HG03108 (cell line): ENCODE data around the gene CGB7.
"Not testable (repeated sequence)": the region's sequence is repeated elsewhere in the genome, so short reads cannot be mapped to it uniquely, and the experiment has no call there.

Experiments used
- ATAC-seq: cut with Tn5 transposase; IDR thresholded peaks from one replicate; pipeline ENCODE4 v1.9.1; 2021; ENCODE audit warnings: moderate library complexity; ENCODE audit not compliant: unreplicated experiment

The CGB7 gene

DNA sequence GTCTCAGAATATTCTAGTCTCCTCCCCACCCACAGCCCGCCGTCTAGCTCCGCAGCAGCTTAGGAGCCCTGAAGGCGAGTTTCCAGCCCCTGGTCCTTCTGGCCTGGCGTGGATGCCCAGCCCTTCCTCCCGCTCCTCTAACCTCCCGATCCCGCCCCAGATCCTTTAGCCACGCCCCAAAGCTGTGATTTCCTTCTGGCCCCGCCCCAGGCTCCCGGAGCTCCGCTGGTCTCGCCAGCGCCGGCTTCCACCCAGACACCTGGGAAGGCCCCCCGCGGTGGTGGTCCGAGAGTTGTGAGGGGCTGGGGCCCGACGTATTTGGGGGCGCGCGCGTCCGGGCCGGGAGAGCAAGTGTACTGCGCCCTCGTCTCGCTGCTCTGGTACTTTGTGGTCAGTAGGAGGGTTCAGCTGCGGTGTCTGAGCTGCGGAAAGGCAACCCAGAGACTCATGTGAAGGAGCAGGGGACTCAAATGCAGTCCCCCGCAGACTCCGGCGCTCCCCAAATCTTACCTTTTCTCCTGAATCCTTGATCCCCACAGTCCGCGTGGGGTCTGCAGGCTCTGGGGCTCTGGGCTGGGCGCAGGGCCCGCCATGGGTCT is at the start of gene CGB7:
TSS of gene CGB7 (minus strand) at position 114 of the 599 bp plus-strand sequence. CDS start 2,374 bp downstream, outside the sequence.
- no peak for ATAC-seq

- no peak for ATAC-seq
Measured at GRCh38 chr19:49106648-49107135, 49.1 kb upstream of the CGB7 start.

- no peak for ATAC-seq
Measured at GRCh38 chr19:49104229-49104864, 46.8 kb upstream of the CGB7 start.

GRCh38 chr19:49103331-49104085 is 46.0 kb upstream of the CGB7 start:
- no peak for ATAC-seq

- no peak for ATAC-seq
Measured at GRCh38 chr19:49102303-49102702, 44.8 kb upstream of the CGB7 start.

DNA sequence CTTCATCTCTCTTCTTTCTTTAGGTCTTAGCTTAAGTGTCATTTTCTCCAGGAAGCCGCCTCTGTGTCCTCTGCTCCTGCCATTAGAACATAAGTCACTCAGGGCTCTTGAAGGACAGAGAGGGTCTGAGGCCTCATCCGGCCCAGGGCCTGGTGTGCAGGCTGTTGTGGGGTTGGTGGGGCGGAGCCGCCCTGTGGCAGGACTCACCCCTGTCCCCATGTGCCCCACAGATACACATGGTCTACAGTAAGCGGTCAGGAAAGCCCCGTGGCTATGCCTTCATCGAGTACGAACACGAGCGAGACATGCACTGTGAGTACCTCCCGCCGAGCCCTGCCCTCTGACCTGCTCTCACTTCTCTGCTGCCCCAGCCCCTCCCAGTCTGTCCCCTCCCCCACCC is 43.6 kb upstream of the CGB7 start:
- ATAC-seq: no peak

GRCh38 chr19:49098795-49099194 is 41.2 kb upstream of the CGB7 start:
- no peak for ATAC-seq

DNA sequence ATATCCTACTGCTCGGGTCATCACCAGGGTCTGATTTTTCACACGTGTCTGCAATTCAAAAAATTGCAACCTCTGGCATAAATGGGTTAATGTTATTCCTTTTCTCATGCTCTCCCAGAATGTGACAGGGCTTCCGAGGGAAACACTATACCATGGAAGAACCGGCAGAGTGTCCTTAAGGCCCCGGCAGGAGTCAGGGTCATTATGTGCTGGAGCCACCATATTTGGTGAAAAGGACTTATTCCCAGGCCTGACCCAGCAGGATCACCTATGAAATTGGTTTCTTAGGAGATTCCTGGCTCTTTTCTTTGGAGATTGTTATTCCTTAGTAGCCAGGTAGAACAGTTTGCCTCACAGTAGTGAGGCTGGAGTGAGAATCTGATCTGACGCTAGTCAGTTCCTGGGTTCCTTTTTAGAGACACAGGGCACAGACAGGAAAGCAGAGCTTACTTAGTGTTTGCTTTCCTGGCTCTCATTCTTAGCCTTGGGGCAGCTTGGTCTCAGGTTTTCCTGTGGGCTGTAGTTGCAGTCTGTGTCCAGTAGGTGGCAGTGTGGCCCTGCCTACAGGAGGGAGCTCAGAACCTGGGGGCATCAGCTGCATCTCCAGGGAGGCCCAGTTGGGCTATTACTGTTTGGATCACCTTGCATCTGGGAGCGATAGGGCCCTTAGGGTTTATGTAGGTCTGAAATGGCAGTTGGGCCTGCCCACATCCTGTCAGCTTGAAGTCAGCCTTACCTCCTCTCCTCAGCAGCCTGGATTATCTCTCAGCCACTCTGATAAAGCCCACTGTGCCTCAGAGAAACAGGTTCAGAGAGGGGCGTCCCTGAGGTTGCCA is 40.1 kb upstream of the CGB7 start:
- ATAC-seq: no peak

DNA sequence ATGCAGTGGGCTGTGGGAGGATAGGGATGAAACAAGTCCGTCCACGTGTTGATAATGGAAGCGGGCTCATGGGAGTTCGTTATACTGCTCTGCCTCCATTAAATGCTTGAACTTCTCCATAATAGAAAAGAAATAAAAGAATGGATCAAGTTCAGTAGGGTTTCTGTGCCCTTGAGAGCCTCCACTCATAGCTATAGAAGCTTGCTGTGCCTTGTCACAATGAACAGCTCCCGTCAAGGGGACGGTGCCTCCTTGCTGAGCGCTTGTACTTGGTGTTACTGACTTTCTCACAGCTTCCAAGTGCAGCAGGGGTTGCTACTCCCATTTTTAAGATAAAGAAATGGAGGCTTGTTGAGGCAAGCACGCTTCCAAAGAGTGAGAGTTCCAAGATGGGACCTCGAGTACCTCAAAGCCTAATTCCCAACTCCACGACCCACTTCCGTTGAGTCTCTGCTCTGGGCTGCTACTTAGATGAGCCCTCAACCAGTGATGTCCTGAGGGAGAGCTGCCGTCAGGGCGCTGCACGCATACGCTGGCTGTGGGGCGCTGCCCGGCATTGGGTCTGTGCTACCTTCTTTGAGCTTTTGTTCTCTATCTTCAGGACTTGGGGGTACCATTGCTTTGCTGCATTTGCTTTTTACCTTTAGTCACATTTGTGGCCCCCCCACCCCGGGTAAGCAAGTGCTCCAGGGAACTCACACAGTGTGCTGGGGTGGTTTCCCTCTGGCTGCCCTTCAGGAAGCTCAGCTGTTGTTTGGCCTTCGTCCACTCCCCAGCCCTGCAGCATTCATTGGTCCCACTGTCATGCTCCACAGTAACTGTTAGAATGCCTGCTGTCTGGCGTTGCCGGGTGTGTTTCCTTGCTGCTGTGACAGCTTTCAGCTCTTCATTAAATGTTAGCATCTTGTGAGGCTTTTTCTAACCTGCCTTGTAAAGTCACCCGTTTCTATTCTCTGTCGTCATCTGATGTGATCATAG is 37.2 kb upstream of the CGB7 start:
- no peak for ATAC-seq

- no peak for ATAC-seq
Measured at GRCh38 chr19:49092686-49093085, 35.1 kb upstream of the CGB7 start.

GRCh38 chr19:49091391-49092038 is 34.0 kb upstream of the CGB7 start:
- no peak for ATAC-seq

DNA sequence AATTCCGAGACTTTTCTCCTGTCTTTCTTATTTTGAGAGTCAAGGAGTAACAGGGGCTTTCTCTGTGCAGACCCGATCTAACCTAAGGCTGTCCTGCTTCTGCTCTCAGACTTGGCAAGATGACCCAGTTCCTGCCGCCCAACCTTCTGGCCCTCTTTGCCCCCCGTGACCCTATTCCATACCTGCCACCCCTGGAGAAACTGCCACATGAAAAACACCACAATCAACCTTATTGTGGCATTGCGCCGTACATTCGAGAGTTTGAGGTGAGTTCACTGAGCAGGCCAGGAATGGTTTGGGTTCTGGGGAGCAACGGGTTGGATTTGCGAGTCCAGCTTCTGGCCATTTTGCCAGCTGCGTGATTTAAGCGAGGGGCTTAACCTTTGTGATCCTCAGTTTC is 28.7 kb upstream of the CGB7 start:
- no peak for ATAC-seq

- no peak for ATAC-seq
Measured at GRCh38 chr19:49085868-49086232, 28.3 kb upstream of the CGB7 start.

DNA sequence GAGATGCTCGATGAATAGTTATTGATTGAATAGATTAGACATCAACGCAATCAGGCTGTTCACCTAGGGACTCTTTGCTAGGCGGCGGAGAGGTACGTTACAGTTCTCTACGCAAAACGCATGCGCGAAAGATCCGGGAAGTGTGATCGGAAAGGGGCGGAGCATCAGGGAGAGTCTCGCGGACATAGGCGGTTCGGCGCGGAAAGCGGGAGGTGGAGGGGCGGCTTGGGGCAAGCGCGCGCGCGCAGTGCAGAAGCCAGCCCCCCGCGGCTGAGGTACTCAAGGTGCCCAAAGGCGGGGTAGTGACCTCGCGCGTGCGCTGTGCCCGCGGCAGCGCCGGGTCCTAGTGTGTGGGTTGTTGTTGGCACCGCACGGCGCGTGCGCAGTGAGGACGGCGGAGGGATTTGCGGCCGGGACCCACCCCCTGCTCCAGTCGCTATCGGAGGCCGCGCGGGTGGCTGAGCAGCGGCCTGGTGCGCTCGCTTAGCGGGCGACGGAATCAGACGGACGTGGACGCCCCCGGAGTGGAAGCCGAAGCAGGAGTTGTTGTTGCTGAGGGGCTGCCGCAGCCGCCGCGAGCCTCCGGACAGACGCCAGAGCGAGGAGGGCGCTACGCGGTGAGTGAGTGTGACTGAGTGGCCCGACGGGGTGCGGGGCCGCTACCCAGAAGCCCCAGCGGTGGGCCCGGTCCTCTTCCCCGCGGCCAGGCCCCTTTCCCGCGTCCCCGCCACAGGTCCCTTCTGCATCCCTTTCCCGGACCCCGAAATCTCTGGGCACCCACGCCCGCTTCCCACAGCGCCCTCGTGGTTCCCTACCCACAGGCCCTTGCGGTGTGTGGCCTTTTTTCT is 27.7 kb upstream of the CGB7 start, which contains the start of gene SNRNP70:
TSS of gene SNRNP70 (plus strand) at position 432 of the 848 bp plus-strand sequence. CDS start 964 bp downstream, outside the sequence.
- peak; percentile 85 for ATAC-seq

DNA sequence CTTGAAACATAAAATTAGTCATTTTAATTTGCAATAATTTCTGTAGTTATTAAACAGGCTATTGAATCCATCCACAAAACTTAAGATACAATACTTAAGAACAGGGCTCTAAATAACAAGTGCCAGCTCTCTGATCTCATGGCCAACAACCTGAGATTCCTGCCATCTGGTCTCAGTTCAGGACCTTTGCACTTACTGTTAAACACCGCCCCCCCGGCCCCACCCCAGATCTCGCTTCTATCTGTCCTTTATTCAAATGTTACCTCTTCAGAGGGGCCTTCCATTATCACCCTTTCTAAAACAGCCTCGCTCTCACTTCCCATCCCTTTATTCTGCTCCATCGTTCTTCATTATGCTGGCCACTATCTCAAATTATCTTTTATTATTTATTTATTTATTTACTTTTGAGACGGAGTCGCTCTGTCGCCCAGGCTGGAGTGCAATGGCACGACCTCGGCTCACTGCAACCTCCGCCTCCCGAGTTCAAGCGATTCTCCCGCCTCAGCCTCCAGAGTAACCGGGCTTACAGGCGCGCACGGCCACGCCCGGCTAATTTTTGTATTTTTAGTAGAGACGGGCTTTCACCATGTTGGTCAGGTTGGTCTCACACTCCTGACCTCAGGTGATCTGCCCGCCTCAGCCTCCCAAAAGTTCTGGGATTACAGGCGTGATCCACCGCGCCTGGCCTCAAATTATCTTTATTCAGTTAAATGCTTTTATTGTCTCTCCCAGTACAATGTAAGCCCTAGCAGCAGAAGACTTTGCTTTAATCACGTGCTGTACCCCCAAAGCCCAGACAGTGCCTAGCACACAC is 26.9 kb upstream of the CGB7 start:
- ATAC-seq: no peak

- no peak for ATAC-seq
Measured at GRCh38 chr19:49081273-49081672, 23.7 kb upstream of the CGB7 start.

DNA sequence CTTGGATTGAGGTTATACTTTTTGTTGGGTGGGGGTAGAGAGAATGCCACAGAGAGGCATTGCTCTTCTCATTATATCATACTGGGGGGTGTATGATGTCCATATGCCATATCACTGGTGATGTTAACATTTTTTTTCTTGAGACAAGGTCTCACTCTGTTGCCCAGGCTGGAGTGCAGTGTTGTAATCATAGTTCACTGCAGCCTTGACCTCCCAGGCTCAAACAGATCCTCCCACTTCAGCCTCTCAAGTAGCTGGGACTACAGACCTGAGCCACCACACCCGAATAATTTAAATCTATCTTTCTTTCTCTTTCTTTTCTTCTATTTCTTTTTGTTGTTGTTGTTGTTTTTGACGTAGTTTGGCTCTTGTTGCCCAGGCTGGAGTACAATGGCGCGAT is 22.8 kb upstream of the CGB7 start:
- no peak for ATAC-seq

- not testable (repeated sequence) for ATAC-seq
Measured at GRCh38 chr19:49074869-49075268, 17.3 kb upstream of the CGB7 start.
